ENCODE measurements around the gene ROR1. TPM values are rescaled to one million over a fixed set of nuclear protein-coding genes. Genes with fewer than 3 reads are reported as not detected.
A peak's percentile ranks its signal among the peaks of the same experiment; 100 is the strongest.

ROR1 gene
- total RNA-seq, 1 donor from 2014 or later, result 30.3 TPM

- peaks cover 24% of the 10 kb centered on the region for H3K4me1 Mint-ChIP-seq
- H3K36me3 Mint-ChIP-seq, result no peaks in the 10 kb centered on the region
These were observed 333.3 kb downstream of the ROR1 start for GRCh38 chr1:64107118-64107519.

GRCh38 chr1:64107632-64108031 is 333.8 kb downstream of the ROR1 start:
- H3K36me3 Mint-ChIP-seq, result no peaks in the 10 kb centered on the region
- peaks cover 19% of the 10 kb centered on the region for H3K4me1 Mint-ChIP-seq

More at GRCh38 chr1:64107118-64107519, 333.3 kb downstream of the ROR1 start:
- peaks cover 70% of the 10 kb centered on the region for H3K79me2 ChIP-seq (ENCODE audit: low read depth)
- peaks cover 51% of the 10 kb centered on the region for H3K4me1 ChIP-seq
- no peak overlapping the region for H3K9ac ChIP-seq
- H2AFZ ChIP-seq (replicated peaks), result no peak overlapping the region
- TF ChIP-seq EZH2 (IDR thresholded peaks at IDR 0.05) (no peak), CTCF (IDR thresholded peaks at IDR 0.05) (no peak), EZH2phosphoT487 (IDR thresholded peaks at IDR 0.05) (no peak)
- no peak for DNase-seq (ENCODE audit: low spot score)
- H3K36me3 ChIP-seq, result no peaks in the 10 kb centered on the region
- no peaks in the 10 kb centered on the region for H3K27me3 Mint-ChIP-seq (ENCODE audit: insufficient read depth, low read depth)
- H3K27ac Mint-ChIP-seq, result no peak overlapping the region
- peaks cover 19% of the 10 kb centered on the region for H3F3A ChIP-seq (ENCODE audit: low read depth)
- H3K4me3 Mint-ChIP-seq, result no peak overlapping the region
- H3K9me3 Mint-ChIP-seq, result peaks cover 4% of the 10 kb centered on the region
- no peaks in the 10 kb centered on the region for H3K27me3 ChIP-seq
- H3K4me3 ChIP-seq, result no peak overlapping the region
- H3K27ac ChIP-seq, result no peak overlapping the region
- H4K20me1 ChIP-seq (ENCODE audit: low read depth), result peaks cover 26% of the 10 kb centered on the region
- H3K4me2 ChIP-seq, result no peak overlapping the region
- peaks cover 6% of the 10 kb centered on the region for H3K9me3 ChIP-seq (ENCODE audit: low read depth)

GRCh38 chr1:64110924-64111777 is 337.3 kb downstream of the ROR1 start:
- H3K4me3 ChIP-seq, result no peak overlapping the region
- H3K27ac ChIP-seq, result no peak overlapping the region
- no peaks in the 10 kb centered on the region for H3K27me3 Mint-ChIP-seq (ENCODE audit: insufficient read depth, low read depth)
- no peaks in the 10 kb centered on the region for H3K36me3 Mint-ChIP-seq
- no peak for TF ChIP-seq CTCF (IDR thresholded peaks at IDR 0.05)
- no peak for TF ChIP-seq EZH2phosphoT487 (IDR thresholded peaks at IDR 0.05)
- TF ChIP-seq EZH2 (IDR thresholded peaks at IDR 0.05), result no peak
- peaks cover 40% of the 10 kb centered on the region for H3K79me2 ChIP-seq (ENCODE audit: low read depth)
- peaks cover 7% of the 10 kb centered on the region for H3F3A ChIP-seq (ENCODE audit: low read depth)
- no peak overlapping the region for H3K4me3 Mint-ChIP-seq
- H3K27me3 ChIP-seq, result no peaks in the 10 kb centered on the region
- H3K9me3 ChIP-seq (ENCODE audit: low read depth), result no peaks in the 10 kb centered on the region
- H3K9me3 Mint-ChIP-seq, result no peaks in the 10 kb centered on the region
- no peak for DNase-seq (ENCODE audit: low spot score)
- peaks cover 10% of the 10 kb centered on the region for H3K4me1 Mint-ChIP-seq
- no peak overlapping the region for H3K27ac Mint-ChIP-seq
- no peaks in the 10 kb centered on the region for H3K36me3 ChIP-seq
- no peak overlapping the region for H2AFZ ChIP-seq (replicated peaks)
- H3K4me2 ChIP-seq, result peak overlapping the region; percentile 8
- H3K9ac ChIP-seq, result no peak overlapping the region
- H3K4me1 ChIP-seq, result peaks cover 37% of the 10 kb centered on the region
- H4K20me1 ChIP-seq (ENCODE audit: low read depth), result peaks cover 19% of the 10 kb centered on the region

More at GRCh38 chr1:64107632-64108031, 333.8 kb downstream of the ROR1 start:
- peaks cover 66% of the 10 kb centered on the region for H3K79me2 ChIP-seq (ENCODE audit: low read depth)
- peaks cover 21% of the 10 kb centered on the region for H4K20me1 ChIP-seq (ENCODE audit: low read depth)
- no peak overlapping the region for H3K4me2 ChIP-seq
- H3K9me3 ChIP-seq (ENCODE audit: low read depth), result peaks cover 6% of the 10 kb centered on the region
- H3K27ac ChIP-seq, result peak overlapping the region; percentile 6
- TF ChIP-seq CTCF (IDR thresholded peaks at IDR 0.05), result no peak
- no peak for TF ChIP-seq EZH2phosphoT487 (IDR thresholded peaks at IDR 0.05)
- TF ChIP-seq EZH2 (IDR thresholded peaks at IDR 0.05), result no peak
- Mint-ChIP-seq H3K27me3 (ENCODE audit: insufficient read depth, low read depth) (no peaks in the 10 kb centered on the region), H3K27ac (no peak overlapping the region), H3K9me3 (peaks cover 4% of the 10 kb centered on the region), H3K4me3 (no peak overlapping the region)
- no peaks in the 10 kb centered on the region for H3K36me3 ChIP-seq
- no peak for DNase-seq (ENCODE audit: low spot score)
- H3K4me1 ChIP-seq, result peaks cover 46% of the 10 kb centered on the region
- H3K9ac ChIP-seq, result no peak overlapping the region
- peaks cover 19% of the 10 kb centered on the region for H3F3A ChIP-seq (ENCODE audit: low read depth)
- no peaks in the 10 kb centered on the region for H3K27me3 ChIP-seq
- no peak overlapping the region for H2AFZ ChIP-seq (replicated peaks)
- H3K4me3 ChIP-seq, result no peak overlapping the region

Data from neural progenitor cell (in vitro differentiated cells).